Suprapubic skin (tissue), 4 donors: ENCODE data around the gene FAM83B. TPM values are rescaled to one million over a fixed set of nuclear protein-coding genes. Genes with fewer than 3 reads are reported as not detected.
"Not testable (repeated sequence)": the region's sequence is repeated elsewhere in the genome, so short reads cannot be mapped to it uniquely, and the experiment has no call there.

Experiments used
- DNase-seq, 2 donors: peaks; one replicate each; pipeline ENCODE4 v3.0.0-alpha.2; 2019; ENCODE audit warnings: low spot score in 2 of 2
- H3K27ac ChIP-seq: fragments of 200-600 bp; sonication (generic); one replicate; pipeline ENCODE4 v1.5.1; 2019
- H3K27me3 ChIP-seq: fragments of 200-600 bp; sonication (generic); one replicate; pipeline ENCODE4 v1.5.1; 2019
- H3K36me3 ChIP-seq: fragments of 200-600 bp; sonication (generic); one replicate; pipeline ENCODE4 v1.5.1; 2019
- H3K4me1 ChIP-seq: fragments of 200-600 bp; sonication (generic); one replicate; pipeline ENCODE4 v1.5.1; 2019
- H3K4me3 ChIP-seq: fragments of 200-600 bp; sonication (generic); one replicate; pipeline ENCODE4 v1.5.1; 2019; ENCODE audit warnings: mild to moderate bottlenecking
- H3K9me3 ChIP-seq: fragments of 200-600 bp; sonication (generic); one replicate; pipeline ENCODE4 v1.5.1; 2019
- EP300 ChIP-seq: sonication (generic); formaldehyde crosslinking; IDR thresholded peaks from one replicate; pipeline ENCODE4 v1.6.1; 2017; ENCODE audit warnings: antibody characterized with exemption
- POLR2A ChIP-seq, 2 donors: fragments of 450-650 bp; IDR thresholded peaks; one replicate each; pipeline ENCODE4 v1.6.1; 2017; ENCODE audit warnings: antibody characterized with exemption in 2 of 2, mild to moderate bottlenecking in 2 of 2, moderate library complexity in 2 of 2
- POLR2AphosphoS5 ChIP-seq, 3 donors: sonication (generic); formaldehyde crosslinking; IDR thresholded peaks; one replicate each; pipeline ENCODE4 v1.6.1; 2017; ENCODE audit warnings: antibody characterized with exemption in 3 of 3
- WGBS: methylation state at CpG from one replicate; pipeline ENCODE4 v1.1.5; 2018; 5-methylcytosine and 5-hydroxymethylcytosine counted together
- total RNA-seq, 4 donors: library from RNA; depleted of rRNA; stranded (reverse); fragments of >200 nt; gene quantifications; one replicate each; pipeline ENCODE4 v1.1.0, GENCODE V29; 2016
- TF ChIP-seq, protein P1 (sequence below), 2 donors: fragments of 200-600 bp in 1 of 2; fragments of 450-650 bp in 1 of 2; sonication (generic) in 1 of 2; IDR thresholded peaks; one replicate each; pipeline ENCODE4 v1.5.1; 2016 to 2019; ENCODE audit warnings: antibody characterized with exemption in 2 of 2, mild to moderate bottlenecking in 1 of 2, moderate library complexity in 1 of 2

Gene FAM83B
- total RNA-seq, 4 donors from 2014 or later = 100 to 153 (median 125) TPM

DNA sequence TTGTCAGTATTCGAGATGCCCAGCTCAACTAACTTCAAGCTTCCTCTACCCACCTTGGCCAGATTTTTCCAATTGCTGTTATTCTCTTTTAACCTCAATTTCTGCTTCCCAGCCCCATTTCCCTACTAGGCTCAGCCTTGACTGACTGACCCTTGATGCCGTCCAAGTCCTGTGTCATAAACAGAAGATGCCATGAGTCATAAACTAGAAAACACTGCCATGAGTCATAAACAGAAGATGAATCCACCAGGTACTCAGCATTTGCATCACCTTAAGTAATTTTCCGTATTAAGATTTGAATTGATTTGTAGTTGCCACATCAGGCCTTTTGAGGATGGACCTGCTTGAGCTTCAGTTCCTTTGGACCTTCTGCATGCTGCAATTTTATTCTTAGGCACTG, 123.8 kb downstream of the FAM83B start:
- no peak for DNase-seq
- Histone ChIP-seq H3K27ac (no peak overlapping the region), H3K4me3 (no peak overlapping the region), H3K27me3 (no peaks in the 10 kb centered on the region), H3K4me1 (no peaks in the 10 kb centered on the region), H3K36me3 (no peaks in the 10 kb centered on the region), H3K9me3 (no peaks in the 10 kb centered on the region)
- WGBS = 92% methylated on average over 3 of the region's 3 CpGs
- TF ChIP-seq, protein P1, sequence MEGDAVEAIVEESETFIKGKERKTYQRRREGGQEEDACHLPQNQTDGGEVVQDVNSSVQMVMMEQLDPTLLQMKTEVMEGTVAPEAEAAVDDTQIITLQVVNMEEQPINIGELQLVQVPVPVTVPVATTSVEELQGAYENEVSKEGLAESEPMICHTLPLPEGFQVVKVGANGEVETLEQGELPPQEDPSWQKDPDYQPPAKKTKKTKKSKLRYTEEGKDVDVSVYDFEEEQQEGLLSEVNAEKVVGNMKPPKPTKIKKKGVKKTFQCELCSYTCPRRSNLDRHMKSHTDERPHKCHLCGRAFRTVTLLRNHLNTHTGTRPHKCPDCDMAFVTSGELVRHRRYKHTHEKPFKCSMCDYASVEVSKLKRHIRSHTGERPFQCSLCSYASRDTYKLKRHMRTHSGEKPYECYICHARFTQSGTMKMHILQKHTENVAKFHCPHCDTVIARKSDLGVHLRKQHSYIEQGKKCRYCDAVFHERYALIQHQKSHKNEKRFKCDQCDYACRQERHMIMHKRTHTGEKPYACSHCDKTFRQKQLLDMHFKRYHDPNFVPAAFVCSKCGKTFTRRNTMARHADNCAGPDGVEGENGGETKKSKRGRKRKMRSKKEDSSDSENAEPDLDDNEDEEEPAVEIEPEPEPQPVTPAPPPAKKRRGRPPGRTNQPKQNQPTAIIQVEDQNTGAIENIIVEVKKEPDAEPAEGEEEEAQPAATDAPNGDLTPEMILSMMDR (IDR thresholded peaks at IDR 0.05) = no peak
- TF ChIP-seq POLR2A (IDR thresholded peaks at IDR 0.05) = no peak

DNA sequence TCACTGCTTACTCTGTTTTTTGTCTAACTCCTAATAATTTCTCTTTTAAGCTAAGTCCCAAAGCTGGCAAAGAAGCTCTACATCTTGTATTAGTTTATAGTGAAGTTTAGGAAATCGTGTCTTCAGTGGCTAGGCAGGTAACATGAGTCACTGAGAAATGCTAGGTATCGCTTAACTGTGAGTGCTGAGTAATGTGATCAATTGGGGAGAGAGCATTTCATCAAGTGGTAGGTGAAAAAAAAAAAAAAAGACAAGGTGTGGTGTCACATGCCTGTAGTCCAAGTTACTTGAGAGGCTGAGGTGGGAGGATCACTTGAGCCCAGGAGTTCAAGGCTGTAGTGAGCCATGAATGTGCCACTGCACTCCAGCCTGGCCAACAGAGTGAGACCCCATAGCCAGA, 125.3 kb downstream of the FAM83B start:
- H3K4me3 ChIP-seq = no peak overlapping the region
- WGBS = 50% methylated on average over 2 of the region's 2 CpGs
- H3K27ac ChIP-seq = no peak overlapping the region
- no peaks in the 10 kb centered on the region for H3K9me3 ChIP-seq
- TF ChIP-seq POLR2AphosphoS5 (IDR thresholded peaks at IDR 0.05) (no peak), POLR2A (IDR thresholded peaks at IDR 0.05) (no peak), EP300 (no peak)
- TF ChIP-seq, protein P1 (IDR thresholded peaks at IDR 0.05) = no peak
- no peaks in the 10 kb centered on the region for H3K36me3 ChIP-seq
- DNase-seq = no peak
- no peaks in the 10 kb centered on the region for H3K4me1 ChIP-seq
- H3K27me3 ChIP-seq = no peaks in the 10 kb centered on the region

DNA sequence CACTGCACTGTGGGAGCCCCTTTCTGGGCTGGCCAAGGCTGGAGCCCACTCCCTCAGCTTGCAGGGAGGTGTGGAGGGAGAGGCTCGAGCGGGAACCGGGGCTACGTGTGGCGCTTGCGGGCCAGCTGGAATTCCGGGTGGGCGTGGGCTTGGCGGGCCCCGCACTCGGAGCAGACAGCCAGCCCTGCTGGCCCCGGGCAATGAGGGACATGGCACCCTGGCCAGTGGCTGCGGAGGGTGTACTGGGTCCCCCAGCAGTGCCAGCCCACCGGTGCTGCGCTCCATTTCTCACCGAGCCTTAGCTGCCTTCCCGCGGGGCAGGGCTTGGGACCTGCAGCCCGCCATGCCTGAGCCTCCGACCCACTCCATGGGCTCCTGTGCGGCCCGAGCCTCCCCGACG, 132.6 kb downstream of the FAM83B start:
- H3K36me3 ChIP-seq, H3K4me1 ChIP-seq, H3K4me3 ChIP-seq, H3K27me3 ChIP-seq, DNase-seq, H3K9me3 ChIP-seq, H3K27ac ChIP-seq: not testable (repeated sequence)
- WGBS = 100% methylated on average over 5 of the region's 24 CpGs

DNA sequence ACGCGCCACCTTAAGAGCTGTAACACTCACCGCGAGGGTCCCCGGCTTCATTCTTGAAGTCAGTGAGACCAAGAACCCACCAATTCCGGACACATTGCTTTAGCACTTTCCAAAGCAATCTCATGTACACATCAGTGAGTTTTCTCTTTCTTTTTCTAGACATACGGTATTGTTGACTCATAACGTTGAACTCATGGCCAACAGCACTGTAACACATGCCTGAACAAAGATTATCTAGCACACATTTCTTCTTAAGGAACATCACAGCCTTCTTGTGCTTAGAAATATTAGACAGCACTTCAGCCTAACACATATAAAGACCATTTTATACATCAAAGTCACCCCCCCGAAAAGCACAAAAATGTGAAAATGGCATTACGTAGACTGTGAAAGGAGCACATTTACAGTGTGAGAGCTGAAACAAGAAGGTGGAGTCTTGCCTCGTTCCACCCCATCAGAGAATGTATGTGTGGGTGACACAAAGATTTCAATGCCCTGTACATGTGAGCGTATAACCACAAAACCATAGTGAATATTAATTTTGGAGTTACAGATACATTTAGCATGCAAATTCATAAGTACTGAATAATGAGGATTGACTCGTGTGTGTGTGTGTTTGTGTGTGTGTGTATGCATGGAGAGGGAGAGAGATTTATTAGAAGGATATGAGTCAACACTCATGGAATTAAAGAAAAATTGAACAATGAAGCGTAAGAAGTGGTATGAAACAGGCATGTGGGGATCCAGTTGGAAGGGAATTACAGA, 134.1 kb downstream of the FAM83B start:
- no peaks in the 10 kb centered on the region for H3K4me1 ChIP-seq
- H3K36me3 ChIP-seq = no peaks in the 10 kb centered on the region
- H3K27ac ChIP-seq = no peak overlapping the region
- no peaks in the 10 kb centered on the region for H3K27me3 ChIP-seq
- TF ChIP-seq, protein P1 (IDR thresholded peaks at IDR 0.05) = no peak
- TF ChIP-seq POLR2AphosphoS5 (IDR thresholded peaks at IDR 0.05) (no peak), POLR2A (IDR thresholded peaks at IDR 0.05) (no peak), EP300 (no peak)
- H3K9me3 ChIP-seq = peaks cover 3% of the 10 kb centered on the region
- WGBS = 76% methylated on average over 14 of the region's 14 CpGs
- no peak overlapping the region for H3K4me3 ChIP-seq
- DNase-seq = no peak

DNA sequence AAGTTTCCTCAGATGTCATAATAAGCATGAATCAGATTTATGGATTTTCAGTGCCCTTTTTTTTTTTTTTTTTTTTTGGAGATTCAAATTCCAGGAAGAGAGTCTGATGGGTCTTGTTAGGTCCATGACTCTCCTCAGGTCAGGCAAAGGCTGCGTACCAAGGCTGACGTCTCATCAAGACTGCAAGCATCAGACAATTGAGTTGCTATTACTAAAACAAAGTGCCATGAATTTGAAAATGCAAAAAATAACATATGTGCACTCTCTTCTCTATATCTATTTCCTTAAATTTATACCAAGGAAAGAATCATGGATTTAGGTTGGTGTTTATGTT, 134.7 kb downstream of the FAM83B start:
- Histone ChIP-seq H3K4me1 (no peaks in the 10 kb centered on the region), H3K4me3 (no peak overlapping the region), H3K27me3 (no peaks in the 10 kb centered on the region), H3K27ac (no peak overlapping the region), H3K9me3 (peaks cover 3% of the 10 kb centered on the region), H3K36me3 (no peaks in the 10 kb centered on the region)
- DNase-seq = no peak
- WGBS = 87% methylated on average over 2 of the region's 2 CpGs
- TF ChIP-seq POLR2A (IDR thresholded peaks at IDR 0.05) = no peak
- TF ChIP-seq, protein P1 (IDR thresholded peaks at IDR 0.05) = no peak
- no peak for TF ChIP-seq POLR2AphosphoS5 (IDR thresholded peaks at IDR 0.05)
- no peak for TF ChIP-seq EP300

DNA sequence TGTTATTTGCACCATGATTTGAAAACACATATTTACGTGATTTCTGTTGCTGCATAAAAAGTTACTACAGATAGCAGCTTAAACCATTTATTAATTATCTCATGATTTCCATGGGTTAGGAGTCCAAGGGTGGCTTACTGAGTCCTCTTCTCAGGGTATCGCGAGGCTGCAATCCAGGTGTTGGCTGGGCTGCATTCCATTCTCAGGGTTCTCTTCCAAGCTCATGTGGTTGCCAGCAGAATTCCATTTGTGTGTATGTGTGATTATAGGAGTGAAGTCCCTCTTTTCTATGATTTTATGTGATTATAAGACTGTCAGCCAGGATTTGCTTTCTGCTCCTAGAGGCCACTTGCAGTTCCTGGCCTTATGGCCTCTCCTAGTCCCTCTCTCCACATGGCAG, 135.1 kb downstream of the FAM83B start:
- 37% methylated on average over 3 of the region's 3 CpGs for WGBS
- H3K36me3 ChIP-seq = no peaks in the 10 kb centered on the region
- H3K27ac ChIP-seq = no peak overlapping the region
- no peak overlapping the region for H3K4me3 ChIP-seq
- H3K27me3 ChIP-seq = no peaks in the 10 kb centered on the region
- DNase-seq = no peak
- TF ChIP-seq POLR2AphosphoS5 (IDR thresholded peaks at IDR 0.05) = no peak
- TF ChIP-seq, protein P1 (IDR thresholded peaks at IDR 0.05) = no peak
- TF ChIP-seq POLR2A (IDR thresholded peaks at IDR 0.05) = no peak
- TF ChIP-seq EP300 = no peak
- peaks cover 3% of the 10 kb centered on the region for H3K9me3 ChIP-seq
- no peaks in the 10 kb centered on the region for H3K4me1 ChIP-seq
